CD4-positive, alpha-beta T cell treated with Interferon gamma for 1 hour (primary cell): Measurements from ENCODE around the gene CYB561D2.

Experiments
- DNase-seq: peaks from one replicate; pipeline ENCODE4 v3.0.0-alpha.2; 2020

The CYB561D2 gene

GRCh38 chr3:50342813-50343633, 7.6 kb upstream of the CYB561D2 start:
- DNase-seq = no peak

- no peak for DNase-seq
These were observed 5.7 kb upstream of the CYB561D2 start for GRCh38 chr3:50345008-50345407.

GRCh38 chr3:50345586-50346234, 5.0 kb upstream of the CYB561D2 start, which contains the start of gene ZMYND10:
Gene ZMYND10, minus strand, starts transcription at chr3:50345732. Its CDS starts 153 bp downstream, at chr3:50345579.
- peak; percentile 76 for DNase-seq

- DNase-seq = peak; percentile 82
These were observed 3.4 kb upstream of the CYB561D2 start for GRCh38 chr3:50347187-50347813.

- no peak for DNase-seq
These were observed 492 bp upstream of the CYB561D2 start for GRCh38 chr3:50350213-50350526.

- DNase-seq = no peak
These were observed 648 bp downstream of the CYB561D2 start for GRCh38 chr3:50351323-50351697.

GRCh38 chr3:50352781-50353180, 2.1 kb downstream of the CYB561D2 start:
- no peak for DNase-seq

- DNase-seq = no peak
These were observed 2.8 kb downstream of the CYB561D2 start for GRCh38 chr3:50353245-50354004.

GRCh38 chr3:50354186-50354764, 3.6 kb downstream of the CYB561D2 start:
- no peak for DNase-seq

GRCh38 chr3:50354850-50355249, 4.2 kb downstream of the CYB561D2 start:
- DNase-seq = no peak

GRCh38 chr3:50355829-50356552, 5.3 kb downstream of the CYB561D2 start:
- DNase-seq = no peak

- no peak for DNase-seq
These were observed 5.9 kb downstream of the CYB561D2 start for GRCh38 chr3:50356553-50356952.

- no peak for DNase-seq
These were observed 6.8 kb downstream of the CYB561D2 start for GRCh38 chr3:50357481-50357880.

GRCh38 chr3:50358355-50358910, 7.8 kb downstream of the CYB561D2 start:
- no peak for DNase-seq

- DNase-seq = peak; percentile 98
These were observed 8.5 kb downstream of the CYB561D2 start, which contains the start of gene TMEM115 for GRCh38 chr3:50358911-50359759. Gene TMEM115, minus strand, starts transcription at chr3:50359521. Its CDS starts 458 bp downstream, at chr3:50359063.

- DNase-seq = no peak
These were observed 9.1 kb downstream of the CYB561D2 start for GRCh38 chr3:50359760-50360110.

- DNase-seq = no peak
These were observed 14.0 kb downstream of the CYB561D2 start for GRCh38 chr3:50364573-50365079.

GRCh38 chr3:50365080-50365841, 14.6 kb downstream of the CYB561D2 start:
- peak; percentile 95 for DNase-seq

- DNase-seq = no peak
These were observed 15.2 kb downstream of the CYB561D2 start for GRCh38 chr3:50365842-50366220.
